Measurements from ENCODE around the gene NR4A1.

The NR4A1 gene

DNA sequence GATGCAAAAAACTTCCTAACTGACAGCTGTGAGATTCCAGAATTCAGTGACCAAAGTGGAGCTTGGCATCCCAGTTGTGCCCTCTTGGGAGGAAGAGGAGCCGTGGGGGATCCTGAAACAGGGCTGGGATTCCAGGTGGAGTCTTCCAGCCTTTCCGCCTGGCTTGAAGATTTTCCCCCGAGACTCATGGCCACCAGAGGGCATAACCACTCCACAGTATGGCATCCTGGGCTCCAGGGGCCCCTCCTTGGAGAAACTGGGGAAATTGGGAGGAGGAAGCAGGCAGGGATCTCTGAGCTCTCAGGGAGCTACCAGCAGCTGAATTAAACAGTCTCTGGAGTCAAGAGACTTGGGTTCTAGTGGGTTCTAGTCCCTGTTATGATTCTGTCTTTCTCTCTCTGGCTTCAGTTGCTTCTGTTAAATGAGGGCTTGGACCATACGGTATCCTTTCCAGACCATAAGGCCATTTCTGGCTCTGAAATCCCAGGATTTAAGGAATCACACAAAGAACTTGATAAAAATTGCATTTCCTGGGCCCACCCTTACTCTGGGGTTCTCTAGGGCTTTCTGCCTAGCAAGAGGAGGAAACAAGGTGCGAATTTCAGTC, 47.1 kb upstream of the NR4A1 start (continued):
- TF ChIP-seq, protein P1, sequence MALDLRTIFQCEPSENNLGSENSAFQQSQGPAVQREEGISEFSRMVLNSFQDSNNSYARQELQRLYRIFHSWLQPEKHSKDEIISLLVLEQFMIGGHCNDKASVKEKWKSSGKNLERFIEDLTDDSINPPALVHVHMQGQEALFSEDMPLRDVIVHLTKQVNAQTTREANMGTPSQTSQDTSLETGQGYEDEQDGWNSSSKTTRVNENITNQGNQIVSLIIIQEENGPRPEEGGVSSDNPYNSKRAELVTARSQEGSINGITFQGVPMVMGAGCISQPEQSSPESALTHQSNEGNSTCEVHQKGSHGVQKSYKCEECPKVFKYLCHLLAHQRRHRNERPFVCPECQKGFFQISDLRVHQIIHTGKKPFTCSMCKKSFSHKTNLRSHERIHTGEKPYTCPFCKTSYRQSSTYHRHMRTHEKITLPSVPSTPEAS (tag by site-specific recombination; IDR thresholded peaks at IDR 0.05), result no peak
- peak; percentile 43; the same call in 1 of the 2 replicates for TF ChIP-seq ZNF660 (tag by site-specific recombination; IDR thresholded peaks at IDR 0.05)
- TF ChIP-seq ZSCAN30 (tag by site-specific recombination; IDR thresholded peaks at IDR 0.05), result 0 out of 2 replicates have a peak, but pooled peaks have one; percentile 14
- TF ChIP-seq ZBTB21 (tag by site-specific recombination; IDR thresholded peaks at IDR 0.05), result no peak

DNA sequence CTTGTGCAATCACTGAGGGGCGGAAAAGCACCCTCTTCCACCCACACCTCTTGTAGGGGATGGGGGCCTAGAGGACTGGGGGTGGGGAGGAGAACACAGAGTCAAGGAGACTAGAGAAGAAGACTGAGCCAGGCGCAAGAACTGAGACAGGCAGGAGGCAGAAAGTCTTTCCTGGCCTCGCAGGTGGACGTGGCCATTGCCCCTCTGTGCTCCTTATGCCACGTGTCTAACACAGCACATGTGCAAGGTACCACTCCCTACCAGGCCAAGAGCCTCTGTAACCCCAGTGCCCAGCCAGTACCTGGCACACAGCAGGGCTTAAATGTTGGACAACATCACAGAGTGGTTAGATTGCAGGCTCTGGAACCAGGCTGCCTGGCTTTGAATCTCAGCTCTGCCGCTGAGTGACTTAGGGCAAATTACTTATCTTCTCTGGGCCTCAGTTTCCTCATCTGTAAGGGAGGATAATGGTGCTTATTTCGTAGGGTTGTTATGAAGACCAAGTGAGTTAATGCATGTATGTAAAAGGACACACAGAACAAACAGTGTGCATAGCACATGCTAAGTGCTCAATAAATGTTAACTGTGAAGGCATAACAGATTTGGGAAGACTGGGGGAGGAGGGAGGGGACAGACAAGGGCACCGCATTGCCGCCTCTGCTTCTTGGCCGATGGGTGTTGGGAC, 45.9 kb upstream of the NR4A1 start:
- Histone ChIP-seq H3K4me3 (ENCODE audit: low read depth, low read length) (no peak overlapping the region), H3K9me3 (ENCODE audit: control insufficient read depth, insufficient read depth, low read depth, low read length) (no peaks in the 10 kb centered on the region), H3K36me3 (ENCODE audit: control insufficient read depth in 2 of 2, insufficient read depth in 1 of 2, low read length in 2 of 2) (peaks cover 0 to 12% of the 10 kb centered on the region in 2 experiments; a peak in 1 of 3 replicates), H3K27ac (ENCODE audit: extremely low read depth, low read depth, low read length) (no peak overlapping the region), H3K4me1 (ENCODE audit: control insufficient read depth, insufficient read depth, low read length) (peaks cover 8% of the 10 kb centered on the region; the same call in 1 of the 2 replicates)
- ChIA-PET CTCF (interaction anchor here (0.6 to 9.6 kb wide), 9 partner anchors 9 to 119 kb away, joined by 3 to 291 read pairs (median 14); no protein-coding TSS in a partner anchor), POLR2A (no interaction called here)
- TF ChIP-seq ZNF664 (tag by site-specific recombination; IDR thresholded peaks at IDR 0.05), result peak; percentile 53; the same call in 1 of the 2 replicates
- TF ChIP-seq EGR2 (tag by site-specific recombination; IDR thresholded peaks at IDR 0.05; ENCODE audit: low read depth), result 0 out of 2 replicates have a peak, but pooled peaks have one; percentile 10
- TF ChIP-seq ZNF600 (tag by site-specific recombination; IDR thresholded peaks at IDR 0.05), result peak; percentile 59; the same call in 1 of the 2 replicates
- TF ChIP-seq ZNF639 (tag by site-specific recombination; IDR thresholded peaks at IDR 0.05), result no peak
- TF ChIP-seq ZFHX2 (tag by site-specific recombination; conservative IDR thresholded peaks at IDR 0.05), result 0 out of 2 replicates have a peak, but pooled peaks have one; percentile 41

GRCh38 chr12:52005903-52006703, 45.1 kb upstream of the NR4A1 start:
- Histone ChIP-seq H3K4me1 (ENCODE audit: control insufficient read depth, insufficient read depth, low read length) (peaks cover 12% of the 10 kb centered on the region; the same call in 1 of the 2 replicates), H3K4me3 (ENCODE audit: low read depth, low read length) (no peak overlapping the region), H3K9me3 (ENCODE audit: control insufficient read depth, insufficient read depth, low read depth, low read length) (no peaks in the 10 kb centered on the region), H3K36me3 (ENCODE audit: control insufficient read depth in 2 of 2, insufficient read depth in 1 of 2, low read length in 2 of 2) (peaks cover 0 to 12% of the 10 kb centered on the region in 2 experiments; a peak in 1 of 3 replicates), H3K27ac (ENCODE audit: extremely low read depth, low read depth, low read length) (no peak overlapping the region)
- TF ChIP-seq ZNF24 (tag by site-specific recombination; IDR thresholded peaks at IDR 0.05) (no peak), ZNF280C (tag by site-specific recombination; IDR thresholded peaks at IDR 0.05) (no peak), SP2 (tag by site-specific recombination; IDR thresholded peaks at IDR 0.05) (peak; percentile 16; the same call in 1 of the 2 replicates), ZNF341 (tag by site-specific recombination; IDR thresholded peaks at IDR 0.05; ENCODE audit: low read depth) (peak; percentile 33; the same call in 1 of the 2 replicates), ZNF677 (tag by site-specific recombination; IDR thresholded peaks at IDR 0.05) (no peak), ZFP3 (tag by site-specific recombination; IDR thresholded peaks at IDR 0.05; ENCODE audit: low read depth) (no peak)
- CTCF ChIA-PET, result interaction anchor here (0.6 to 9.6 kb wide), 4 partner anchors 12 to 114 kb away, joined by 4 to 291 read pairs (median 42); no protein-coding TSS in a partner anchor
- POLR2A ChIA-PET, result interaction anchor here (0.8 to 1.1 kb wide), 5 partner anchors 13 to 64 kb away, joined by 4 to 8 read pairs (median 4); partner anchors contain the start of gene ATG101
